H1 (cell line): Measurements from ENCODE around the gene AKR1C1. TPM values are rescaled to one million over a fixed set of nuclear protein-coding genes. Genes with fewer than 3 reads are reported as not detected.

Experiments used
- BACH1 ChIP-seq: IDR thresholded peaks from 2 replicates; pipeline ENCODE4 v1.6.1; 2012; ENCODE audit warnings: low read length, improper control_type of control experiment
- CHD2 ChIP-seq: IDR thresholded peaks from 2 replicates; pipeline ENCODE4 v1.6.1; 2012; ENCODE audit warnings: low read length, improper control_type of control experiment
- GTF2F1 ChIP-seq: IDR thresholded peaks from 2 replicates; pipeline ENCODE4 v1.6.1; 2012; ENCODE audit warnings: low read depth, low read length, improper control_type of control experiment, borderline replicate concordance
- HDAC2 ChIP-seq, 2 experiments: fragments of 300-600 bp in 1 of 2; sonication (generic) in 1 of 2; IDR thresholded peaks; 2 replicates each; pipeline ENCODE4 v1.6.1; 2011 to 2012; ENCODE audit warnings: low read depth in 2 of 2, low read length in 2 of 2, mild to moderate bottlenecking in 2 of 2, moderate library complexity in 2 of 2, borderline replicate concordance in 1 of 2, inconsistent platforms in 1 of 2
- MAFK ChIP-seq: IDR thresholded peaks from 2 replicates; pipeline ENCODE4 v1.6.1; 2012; ENCODE audit warnings: low read depth, mild to moderate bottlenecking, improper control_type of control experiment, low read length
- POLR2A ChIP-seq, 2 experiments: IDR thresholded peaks; 1 replicate in 1 of 2; 2 replicates in 1 of 2; pipeline ENCODE4 v1.6.1; 2011; ENCODE audit warnings: low read depth in 2 of 2, low read length in 2 of 2, mild to moderate bottlenecking in 2 of 2; ENCODE audit errors: control extremely low read depth in 1 of 2
- SP1 ChIP-seq: IDR thresholded peaks from 2 replicates; pipeline ENCODE4 v1.6.1; 2011; ENCODE audit warnings: low read depth, low read length
- SRF ChIP-seq: IDR thresholded peaks from 2 replicates; pipeline ENCODE4 v1.6.1; 2011; ENCODE audit warnings: mild to moderate bottlenecking, low read depth, low read length, moderate library complexity
- polyA plus RNA-seq, 7 experiments: library from polyadenylated mRNA; depleted of rRNA in 3 of 7; stranded (reverse) in 5 of 7; unstranded in 2 of 7; fragments of >200 nt in 5 of 7; fragments of 200-250 nt in 2 of 7; gene quantifications; 1 replicate in 5 of 7; 2 replicates in 1 of 7; 4 replicates in 1 of 7; pipeline versions ENCODE4 v1.2.1 to v1.2.3, GENCODE V29; 2011 to 2013; ENCODE audit warnings: missing spikeins in 2 of 7, mixed read lengths in 2 of 7
- total RNA-seq: library from RNA; stranded (reverse); fragmentation: NEBNext Ultra II Directional; extraction: Animal tissue kit (Norgen Biotek cat#: 25700); gene quantifications from 2 replicates; pipeline ENCODE4 v1.2.1, GENCODE V29; 2021
- TF ChIP-seq, protein P1 (sequence below): fragments of 300-600 bp; sonication (generic); IDR thresholded peaks from 2 replicates; pipeline ENCODE4 v1.7.1; 2012; ENCODE audit warnings: low read length, moderate library complexity, mild to moderate bottlenecking, inconsistent platforms; ENCODE audit not compliant: insufficient replicate concordance

AKR1C1 gene
- total and polyA plus RNA-seq, 2 of the 8 experiments (the other 6 are each of a cell fraction or from before 2014, with no cell fraction given) = 1.4 to 2.1 TPM

- TF ChIP-seq, protein P1, sequence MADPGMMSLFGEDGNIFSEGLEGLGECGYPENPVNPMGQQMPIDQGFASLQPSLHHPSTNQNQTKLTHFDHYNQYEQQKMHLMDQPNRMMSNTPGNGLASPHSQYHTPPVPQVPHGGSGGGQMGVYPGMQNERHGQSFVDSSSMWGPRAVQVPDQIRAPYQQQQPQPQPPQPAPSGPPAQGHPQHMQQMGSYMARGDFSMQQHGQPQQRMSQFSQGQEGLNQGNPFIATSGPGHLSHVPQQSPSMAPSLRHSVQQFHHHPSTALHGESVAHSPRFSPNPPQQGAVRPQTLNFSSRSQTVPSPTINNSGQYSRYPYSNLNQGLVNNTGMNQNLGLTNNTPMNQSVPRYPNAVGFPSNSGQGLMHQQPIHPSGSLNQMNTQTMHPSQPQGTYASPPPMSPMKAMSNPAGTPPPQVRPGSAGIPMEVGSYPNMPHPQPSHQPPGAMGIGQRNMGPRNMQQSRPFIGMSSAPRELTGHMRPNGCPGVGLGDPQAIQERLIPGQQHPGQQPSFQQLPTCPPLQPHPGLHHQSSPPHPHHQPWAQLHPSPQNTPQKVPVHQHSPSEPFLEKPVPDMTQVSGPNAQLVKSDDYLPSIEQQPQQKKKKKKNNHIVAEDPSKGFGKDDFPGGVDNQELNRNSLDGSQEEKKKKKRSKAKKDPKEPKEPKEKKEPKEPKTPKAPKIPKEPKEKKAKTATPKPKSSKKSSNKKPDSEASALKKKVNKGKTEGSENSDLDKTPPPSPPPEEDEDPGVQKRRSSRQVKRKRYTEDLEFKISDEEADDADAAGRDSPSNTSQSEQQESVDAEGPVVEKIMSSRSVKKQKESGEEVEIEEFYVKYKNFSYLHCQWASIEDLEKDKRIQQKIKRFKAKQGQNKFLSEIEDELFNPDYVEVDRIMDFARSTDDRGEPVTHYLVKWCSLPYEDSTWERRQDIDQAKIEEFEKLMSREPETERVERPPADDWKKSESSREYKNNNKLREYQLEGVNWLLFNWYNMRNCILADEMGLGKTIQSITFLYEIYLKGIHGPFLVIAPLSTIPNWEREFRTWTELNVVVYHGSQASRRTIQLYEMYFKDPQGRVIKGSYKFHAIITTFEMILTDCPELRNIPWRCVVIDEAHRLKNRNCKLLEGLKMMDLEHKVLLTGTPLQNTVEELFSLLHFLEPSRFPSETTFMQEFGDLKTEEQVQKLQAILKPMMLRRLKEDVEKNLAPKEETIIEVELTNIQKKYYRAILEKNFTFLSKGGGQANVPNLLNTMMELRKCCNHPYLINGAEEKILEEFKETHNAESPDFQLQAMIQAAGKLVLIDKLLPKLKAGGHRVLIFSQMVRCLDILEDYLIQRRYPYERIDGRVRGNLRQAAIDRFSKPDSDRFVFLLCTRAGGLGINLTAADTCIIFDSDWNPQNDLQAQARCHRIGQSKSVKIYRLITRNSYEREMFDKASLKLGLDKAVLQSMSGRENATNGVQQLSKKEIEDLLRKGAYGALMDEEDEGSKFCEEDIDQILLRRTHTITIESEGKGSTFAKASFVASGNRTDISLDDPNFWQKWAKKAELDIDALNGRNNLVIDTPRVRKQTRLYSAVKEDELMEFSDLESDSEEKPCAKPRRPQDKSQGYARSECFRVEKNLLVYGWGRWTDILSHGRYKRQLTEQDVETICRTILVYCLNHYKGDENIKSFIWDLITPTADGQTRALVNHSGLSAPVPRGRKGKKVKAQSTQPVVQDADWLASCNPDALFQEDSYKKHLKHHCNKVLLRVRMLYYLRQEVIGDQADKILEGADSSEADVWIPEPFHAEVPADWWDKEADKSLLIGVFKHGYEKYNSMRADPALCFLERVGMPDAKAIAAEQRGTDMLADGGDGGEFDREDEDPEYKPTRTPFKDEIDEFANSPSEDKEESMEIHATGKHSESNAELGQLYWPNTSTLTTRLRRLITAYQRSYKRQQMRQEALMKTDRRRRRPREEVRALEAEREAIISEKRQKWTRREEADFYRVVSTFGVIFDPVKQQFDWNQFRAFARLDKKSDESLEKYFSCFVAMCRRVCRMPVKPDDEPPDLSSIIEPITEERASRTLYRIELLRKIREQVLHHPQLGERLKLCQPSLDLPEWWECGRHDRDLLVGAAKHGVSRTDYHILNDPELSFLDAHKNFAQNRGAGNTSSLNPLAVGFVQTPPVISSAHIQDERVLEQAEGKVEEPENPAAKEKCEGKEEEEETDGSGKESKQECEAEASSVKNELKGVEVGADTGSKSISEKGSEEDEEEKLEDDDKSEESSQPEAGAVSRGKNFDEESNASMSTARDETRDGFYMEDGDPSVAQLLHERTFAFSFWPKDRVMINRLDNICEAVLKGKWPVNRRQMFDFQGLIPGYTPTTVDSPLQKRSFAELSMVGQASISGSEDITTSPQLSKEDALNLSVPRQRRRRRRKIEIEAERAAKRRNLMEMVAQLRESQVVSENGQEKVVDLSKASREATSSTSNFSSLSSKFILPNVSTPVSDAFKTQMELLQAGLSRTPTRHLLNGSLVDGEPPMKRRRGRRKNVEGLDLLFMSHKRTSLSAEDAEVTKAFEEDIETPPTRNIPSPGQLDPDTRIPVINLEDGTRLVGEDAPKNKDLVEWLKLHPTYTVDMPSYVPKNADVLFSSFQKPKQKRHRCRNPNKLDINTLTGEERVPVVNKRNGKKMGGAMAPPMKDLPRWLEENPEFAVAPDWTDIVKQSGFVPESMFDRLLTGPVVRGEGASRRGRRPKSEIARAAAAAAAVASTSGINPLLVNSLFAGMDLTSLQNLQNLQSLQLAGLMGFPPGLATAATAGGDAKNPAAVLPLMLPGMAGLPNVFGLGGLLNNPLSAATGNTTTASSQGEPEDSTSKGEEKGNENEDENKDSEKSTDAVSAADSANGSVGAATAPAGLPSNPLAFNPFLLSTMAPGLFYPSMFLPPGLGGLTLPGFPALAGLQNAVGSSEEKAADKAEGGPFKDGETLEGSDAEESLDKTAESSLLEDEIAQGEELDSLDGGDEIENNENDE = no peak
- TF ChIP-seq BACH1 (no peak), MAFK (no peak), SP1 (no peak), GTF2F1 (no peak), HDAC2 (IDR thresholded peaks at IDR 0.05; ENCODE audit: borderline replicate concordance in 1 of 2, low read depth in 2 of 2, low read length in 2 of 2) (no peak), SRF (no peak), CHD2 (no peak), POLR2A (IDR thresholded peaks at IDR 0.05; ENCODE audit: control extremely low read depth in 1 of 2, low read depth in 2 of 2, low read length in 2 of 2) (no peak)
These were observed 36.8 kb upstream of the AKR1C1 start (continued) for GRCh38 chr10:4926400-4926799.
